DND-41 (cell line): ENCODE measurements around the gene SOX13.

Experiments used
- CTCF ChIP-seq: IDR thresholded peaks from 2 replicates; pipeline ENCODE4 v1.5.1; 2012; ENCODE audit warnings: borderline replicate concordance, low read length, moderate library complexity, mild to moderate bottlenecking; ENCODE audit not compliant: poor library complexity, severe bottlenecking; ENCODE audit errors: extremely low read depth
- EZH2 ChIP-seq: IDR thresholded peaks from 3 replicates; pipeline ENCODE4 v1.6.1; 2012; ENCODE audit warnings: borderline replicate concordance, low read depth, mild to moderate bottlenecking, moderate library complexity, low read length, inconsistent platforms; ENCODE audit not compliant: severe bottlenecking

- TF ChIP-seq CTCF (no peak), EZH2 (no peak)
Measured at GRCh38 chr1:204027446-204027845, 45.5 kb upstream of the SOX13 start.
